K562 (cell line): ENCODE results near the gene GTF2A1L. TPM values are rescaled to one million over a fixed set of nuclear protein-coding genes. Genes with fewer than 3 reads are reported as not detected.

Experiments used
- BACH1 ChIP-seq: fragments of 200-800 bp; sonication (Bioruptor generic); IDR thresholded peaks from 2 replicates; pipeline ENCODE4 v1.6.1; 2016; ENCODE audit warnings: missing genetic modification characterization, missing compliant biosample characterization
- HEY1 ChIP-seq: fragments of 250-450 bp; sonication (Bioruptor Pico); IDR thresholded peaks from 2 replicates; pipeline ENCODE4 v1.5.0; 2020; ENCODE audit warnings: mild to moderate bottlenecking, moderate library complexity, borderline replicate concordance
- HSF4 ChIP-seq: fragments of 250-450 bp; sonication (Bioruptor Pico); IDR thresholded peaks from 2 replicates; pipeline ENCODE4 v2.1.2; 2022; ENCODE audit warnings: mild to moderate bottlenecking, moderate library complexity, borderline replicate concordance
- LARP7 ChIP-seq: fragments of 450-650 bp; IDR thresholded peaks from 2 replicates; pipeline ENCODE4 v1.6.1; 2016
- LCOR ChIP-seq: sonication (generic); formaldehyde crosslinking; IDR thresholded peaks from 2 replicates; pipeline ENCODE4 v1.8.0; 2022; ENCODE audit warnings: mild to moderate bottlenecking, missing genetic modification reagents
- MCM5 ChIP-seq: fragments of 450-650 bp; IDR thresholded peaks from 2 replicates; pipeline ENCODE4 v1.6.1; 2016; ENCODE audit warnings: low read depth
- MTA3 ChIP-seq: fragments of 450-650 bp; formaldehyde crosslinking; IDR thresholded peaks from 2 replicates; pipeline ENCODE4 v1.6.1; 2017; ENCODE audit warnings: mild to moderate bottlenecking, borderline replicate concordance
- PTTG1 ChIP-seq: fragments of 450-650 bp; IDR thresholded peaks from 2 replicates; pipeline ENCODE4 v1.6.1; 2016; ENCODE audit warnings: low read depth, mild to moderate bottlenecking, missing genetic modification characterization, missing compliant biosample characterization
- RAD51 ChIP-seq: fragments of 450-650 bp; IDR thresholded peaks from 2 replicates; pipeline ENCODE4 v1.7.1; 2016; ENCODE audit warnings: low read depth, mild to moderate bottlenecking, borderline replicate concordance
- RBM15 ChIP-seq: fragments of 200-400 bp; formaldehyde crosslinking; IDR thresholded peaks from 2 replicates; pipeline ENCODE4 v1.6.1; 2018; ENCODE audit warnings: mild to moderate bottlenecking, low read length, moderate library complexity; ENCODE audit not compliant: insufficient read depth
- SRSF1 ChIP-seq: fragments of 200-400 bp; formaldehyde crosslinking; IDR thresholded peaks from 2 replicates; pipeline ENCODE4 v1.6.1; 2017; ENCODE audit warnings: mild to moderate bottlenecking, low read depth, low read length, moderate library complexity
- TCF7 ChIP-seq: sonication (generic); IDR thresholded peaks from 2 replicates; pipeline ENCODE4 v1.6.1; 2016; ENCODE audit warnings: antibody characterized with exemption, borderline replicate concordance
- ZFP30 ChIP-seq: fragments of 250-450 bp; sonication (Bioruptor Pico); IDR thresholded peaks from 2 replicates; pipeline ENCODE4 v1.8.0; 2022; ENCODE audit warnings: moderate library complexity, mild to moderate bottlenecking, inconsistent platforms, borderline replicate concordance
- ZNF146 ChIP-seq: IDR thresholded peaks from one replicate; pipeline ENCODE4 v1.6.1; 2018; ENCODE audit warnings: missing compliant biosample characterization; ENCODE audit not compliant: unreplicated experiment
- ZNF311 ChIP-seq: fragments of 250-450 bp; sonication (Bioruptor Pico); IDR thresholded peaks from 2 replicates; pipeline ENCODE4 v1.4.0; 2020; ENCODE audit warnings: mild to moderate bottlenecking, moderate library complexity
- ZNF354B ChIP-seq: fragments of 250-450 bp; sonication (Bioruptor Pico); IDR thresholded peaks from 2 replicates; pipeline ENCODE4 v1.4.0; 2020
- ZNF41 ChIP-seq: fragments of 250-450 bp; sonication (Bioruptor Pico); conservative IDR thresholded peaks from 2 replicates; pipeline ENCODE4 v1.4.0; 2020; ENCODE audit warnings: mild to moderate bottlenecking
- ZNF444 ChIP-seq: fragments of 250-450 bp; sonication (Bioruptor Pico); IDR thresholded peaks from 2 replicates; pipeline ENCODE4 v1.4.0; 2020; ENCODE audit warnings: mild to moderate bottlenecking, moderate library complexity
- ZNF830 ChIP-seq: fragments of 250-450 bp; sonication (Bioruptor Pico); IDR thresholded peaks from 2 replicates; pipeline ENCODE4 v1.5.0; 2021; ENCODE audit warnings: mild to moderate bottlenecking
- polyA plus RNA-seq, 8 experiments: library from polyadenylated mRNA; depleted of rRNA in 4 of 8; stranded (reverse) in 5 of 8; unstranded in 3 of 8; fragments of >200 nt; fragmentation: Nextera tagmentation in 2 of 8; fragmentation: Illumina TruSeq in 1 of 8; extraction: Ambion mirVana in 2 of 8; extraction: Trizol in 1 of 8; gene quantifications; 2 replicates each; pipeline versions ENCODE4 v1.2.1 to v1.2.3, GENCODE V29; 2011 to 2014; ENCODE audit warnings: inconsistent platforms in 1 of 8, missing spikeins in 1 of 8
- total RNA-seq, 7 experiments: library from RNA; depleted of rRNA in 6 of 7; stranded (reverse); fragments of >200 nt in 6 of 7; fragmentation: Illumina TruSeq in 2 of 7; extraction: Trizol in 2 of 7; gene quantifications; 2 replicates each; pipeline versions ENCODE4 v1.2.1 to v1.2.3, GENCODE V29; 2011 to 2021; ENCODE audit warnings: low replicate concordance in 1 of 7
- TF ChIP-seq, protein P1 (sequence below), 2 experiments: fragments of 450-650 bp in 1 of 2; sonication (generic) in 1 of 2; formaldehyde crosslinking in 1 of 2; IDR thresholded peaks in 1 of 2; conservative IDR thresholded peaks in 1 of 2; 2 replicates each; pipeline versions ENCODE4 v1.6.1 to v1.8.1; 2016 to 2023; ENCODE audit warnings: mild to moderate bottlenecking in 2 of 2, moderate library complexity in 2 of 2, inconsistent platforms in 1 of 2, missing genetic modification reagents in 1 of 2

Gene GTF2A1L
- total and polyA plus RNA-seq, 9 of the 15 experiments (the other 6 are each of a cell fraction or from before 2014, with no cell fraction given), result 0.05 to 0.35 (median 0.12) TPM; not detected in 5

DNA sequence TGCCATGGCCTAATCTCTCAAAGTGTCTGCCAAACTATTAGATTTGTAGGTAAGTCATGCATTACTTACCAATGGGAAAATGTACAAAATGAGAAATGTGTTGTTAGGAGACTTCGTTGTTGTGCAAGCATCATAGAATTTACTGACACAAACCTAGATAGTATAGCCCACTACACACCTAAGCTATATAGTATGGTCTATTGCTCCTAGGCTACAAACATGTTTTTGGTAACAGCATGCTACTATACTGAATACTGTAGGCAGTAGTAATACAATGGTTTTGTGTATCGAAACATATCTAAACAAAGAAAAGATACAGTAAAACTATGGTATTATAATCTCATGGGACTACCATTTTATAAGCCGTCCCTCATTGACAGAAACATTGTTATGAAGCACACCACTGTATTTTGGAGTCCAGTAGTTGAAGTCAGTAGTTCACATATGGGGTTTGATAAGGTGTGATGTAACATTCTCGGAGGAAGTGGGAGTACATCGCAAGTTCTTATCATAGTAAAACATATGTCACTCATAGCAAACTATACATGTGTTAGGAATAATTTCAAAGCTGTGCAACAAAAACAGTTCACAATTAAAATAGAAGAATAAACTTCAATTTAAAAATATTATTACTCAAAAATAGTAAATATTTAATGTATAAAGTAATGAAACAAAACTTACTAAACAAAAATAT, 12.0 kb upstream of the GTF2A1L start (continued):
- TF ChIP-seq ZNF146 (CRISPR knock-in tag) (no peak), BACH1 (tag) (peak; percentile 36; the same call in 1 of the 2 replicates), ZNF354B (CRISPR knock-in tag) (no peak), SRSF1 (no peak), MTA3 (peak; percentile 56; the same call in 1 of the 2 replicates), HSF4 (CRISPR knock-in tag) (no peak), TCF7 (no peak), LCOR (CRISPR knock-in tag) (peak; percentile 57; the same call in 1 of the 2 replicates), ZNF444 (CRISPR knock-in tag) (no peak), HEY1 (CRISPR knock-in tag) (no peak), ZNF311 (CRISPR knock-in tag) (no peak), ZNF41 (no peak), MCM5 (no peak), ZNF830 (CRISPR knock-in tag) (no peak), LARP7 (no peak), ZFP30 (CRISPR knock-in tag) (no peak), RBM15 (no peak), RAD51 (peak; percentile 34; the same call in 1 of the 2 replicates), PTTG1 (tag) (no peak)
- TF ChIP-seq, protein P1, sequence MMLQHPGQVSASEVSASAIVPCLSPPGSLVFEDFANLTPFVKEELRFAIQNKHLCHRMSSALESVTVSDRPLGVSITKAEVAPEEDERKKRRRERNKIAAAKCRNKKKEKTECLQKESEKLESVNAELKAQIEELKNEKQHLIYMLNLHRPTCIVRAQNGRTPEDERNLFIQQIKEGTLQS (IDR thresholded peaks at IDR 0.05), result peak; percentile 93
- TF ChIP-seq, protein P1 (CRISPR knock-in tag; conservative IDR thresholded peaks at IDR 0.05), result 0 out of 2 replicates have a peak, but pooled peaks have one; percentile 34
